GM18951 (cell line): ENCODE data around the gene OR4D11.
"Not testable (repeated sequence)": the region's sequence is repeated elsewhere in the genome, so short reads cannot be mapped to it uniquely, and the experiment has no call there.

ENCODE experiments used
- POLR2A ChIP-seq: IDR thresholded peaks from 4 replicates; pipeline ENCODE4 v1.6.1; 2011; ENCODE audit warnings: mild to moderate bottlenecking; ENCODE audit not compliant: insufficient read length, insufficient read depth; ENCODE audit errors: extremely low read depth
- in situ Hi-C: fragments of 300-500 bp; cut with MboI; formaldehyde crosslinking; loops from one replicate; pipeline ENCODE4 v1.12.0; 2022; ENCODE audit warnings: low sequenced_read_pairs, mixed read lengths, inconsistent platforms; ENCODE audit not compliant: unreplicated experiment

The OR4D11 gene

GRCh38 chr11:59534676-59535075 lies 31.3 kb downstream of the OR4D11 start:
- in situ Hi-C loops, result no loop called here
- TF ChIP-seq POLR2A, result no peak

DNA sequence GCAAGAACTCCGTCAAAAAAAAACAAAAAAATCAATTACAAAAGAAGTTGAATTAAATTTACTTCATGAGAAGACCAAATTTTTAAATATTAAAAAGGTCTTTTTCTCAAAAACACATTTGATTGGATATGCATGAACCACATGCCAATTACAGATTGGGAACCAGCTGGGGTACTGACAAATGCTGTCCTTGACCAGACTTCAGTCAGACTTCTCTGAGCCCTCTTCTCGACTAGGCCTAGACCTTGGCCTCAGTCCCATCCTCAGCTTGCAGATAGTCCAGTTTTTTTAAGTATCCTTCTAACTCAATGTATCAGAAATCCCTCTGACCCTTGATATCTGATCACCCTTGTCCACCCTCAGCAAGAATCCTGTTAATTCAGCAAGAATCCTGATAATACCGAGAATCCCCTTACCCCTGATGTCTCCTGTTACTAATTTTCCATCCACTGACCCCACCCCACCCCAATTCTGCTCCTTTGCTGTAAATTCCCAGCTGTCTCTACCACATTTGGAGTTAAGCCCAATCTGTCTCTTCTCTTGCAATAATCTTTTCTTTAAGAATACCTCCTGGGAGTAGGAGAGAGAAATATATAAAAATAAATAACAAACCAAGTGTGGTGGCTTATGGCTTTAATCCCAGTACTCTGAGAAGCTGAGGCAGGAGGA lies 38.9 kb downstream of the OR4D11 start:
- in situ Hi-C loops, result no loop called here
- no peak for TF ChIP-seq POLR2A

- in situ Hi-C loops, result not testable (repeated sequence)
Observed at GRCh38 chr11:59543713-59544112, 40.3 kb downstream of the OR4D11 start.

DNA sequence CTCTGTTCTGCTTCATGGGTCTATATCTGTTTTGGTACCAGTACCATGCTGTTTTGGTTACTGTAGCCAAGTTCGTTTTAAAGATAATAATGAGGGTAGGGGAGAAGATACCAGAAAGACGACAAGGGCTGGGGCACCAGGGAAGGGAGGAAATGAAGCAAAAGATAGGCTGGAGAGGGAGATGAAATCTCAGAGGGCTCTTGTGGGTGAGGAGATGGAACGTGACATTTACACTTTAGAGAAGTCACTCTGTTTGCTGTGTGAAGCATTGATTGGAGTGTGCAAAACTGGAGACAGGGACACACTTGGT lies 41.4 kb downstream of the OR4D11 start:
- no peak for TF ChIP-seq POLR2A
- in situ Hi-C loops, result no loop called here

DNA sequence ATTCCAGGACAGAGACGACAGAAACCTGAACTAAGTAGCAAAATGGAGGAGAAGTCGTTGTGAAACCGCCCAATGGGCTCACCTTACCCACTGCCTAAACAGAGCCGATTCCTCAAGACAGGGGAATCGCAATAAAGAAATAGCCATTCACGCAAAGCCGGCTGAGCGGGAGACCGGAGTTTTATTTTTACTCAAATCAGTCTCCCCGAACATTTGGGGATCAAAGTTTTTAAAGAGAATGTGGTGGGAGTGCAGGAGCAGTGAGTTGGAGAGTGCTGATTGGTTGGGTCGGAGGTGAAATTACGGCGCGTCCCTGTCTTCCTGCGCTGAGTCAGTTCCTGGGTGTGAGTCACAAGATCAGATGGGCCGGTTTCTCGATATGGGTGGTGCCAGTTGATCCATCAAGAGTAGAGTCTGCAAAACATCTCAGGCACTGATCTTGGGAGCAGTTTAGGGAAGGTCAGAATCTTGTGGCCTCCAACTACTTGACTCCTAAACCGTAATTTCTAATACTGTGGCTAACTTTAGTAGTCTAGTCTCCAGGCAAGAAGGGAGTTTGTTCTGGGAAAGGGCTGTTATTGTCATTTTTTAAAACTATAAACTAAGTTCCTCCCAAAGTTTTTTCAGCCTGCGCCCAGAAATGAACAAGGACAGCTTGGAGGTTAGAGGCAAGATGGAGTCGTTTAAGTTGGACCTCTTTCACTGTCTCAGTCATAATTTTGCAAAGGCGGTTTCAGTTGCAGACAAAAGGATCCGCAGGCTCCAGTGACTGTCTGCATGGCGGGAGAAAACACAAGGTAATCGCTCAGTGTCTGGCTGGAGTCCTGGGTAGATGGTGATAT lies 42.0 kb downstream of the OR4D11 start:
- TF ChIP-seq POLR2A, result no peak
- in situ Hi-C loops, result no loop called here

DNA sequence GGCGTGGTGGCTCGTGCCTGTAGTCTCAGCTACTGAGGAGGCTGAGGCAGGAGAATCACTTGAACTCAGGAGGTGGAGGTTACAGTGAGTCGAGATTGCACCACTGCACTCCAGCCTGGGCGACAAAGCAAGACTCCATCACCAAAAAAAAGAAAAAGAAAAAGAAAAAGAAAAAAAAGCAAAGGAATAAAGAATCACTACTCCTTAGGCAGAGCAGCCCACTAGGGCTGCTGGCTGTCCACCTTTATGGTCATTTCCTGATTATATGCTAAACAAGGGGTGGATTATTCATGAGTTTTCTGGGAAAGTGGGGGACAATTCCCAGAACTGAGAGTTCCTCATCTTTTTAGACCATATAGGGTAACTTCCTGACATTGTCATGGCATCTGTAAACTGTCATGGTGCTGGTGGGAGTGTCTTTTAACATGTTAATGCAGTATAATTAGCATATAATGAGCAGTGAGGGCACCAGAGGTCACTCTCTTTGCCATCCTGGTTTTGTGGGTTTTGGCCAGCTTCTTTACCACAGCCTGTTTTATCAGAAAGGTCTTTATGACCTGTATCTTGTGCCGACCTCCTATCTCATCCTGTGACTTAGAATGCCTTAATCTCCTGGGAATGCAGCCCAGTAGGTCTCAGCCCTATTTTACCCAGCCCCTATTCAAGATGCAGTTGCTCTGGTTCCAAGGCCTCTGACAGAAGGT lies 44.4 kb downstream of the OR4D11 start:
- in situ Hi-C loops, result not testable (repeated sequence)

DNA sequence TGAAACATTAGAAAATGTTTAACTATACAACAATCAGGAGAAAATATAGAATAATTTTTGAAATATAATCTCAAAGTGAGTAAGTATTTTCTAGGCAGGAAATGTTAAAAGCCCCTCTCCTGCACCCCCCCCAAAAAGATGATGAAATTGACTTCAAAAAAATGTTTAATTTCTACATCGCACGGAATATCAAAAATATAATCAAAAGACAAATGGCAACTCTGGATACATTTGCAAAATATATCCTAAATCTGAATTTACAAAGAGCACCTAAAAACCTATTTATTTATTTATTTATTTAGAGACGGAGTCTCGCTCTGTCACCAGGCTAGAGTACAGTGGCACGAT lies 44.9 kb downstream of the OR4D11 start:
- in situ Hi-C loops, result no loop called here
- TF ChIP-seq POLR2A, result no peak

- no peak for TF ChIP-seq POLR2A
- in situ Hi-C loops, result no loop called here
Observed at GRCh38 chr11:59550368-59550841, 47.0 kb downstream of the OR4D11 start.

DNA sequence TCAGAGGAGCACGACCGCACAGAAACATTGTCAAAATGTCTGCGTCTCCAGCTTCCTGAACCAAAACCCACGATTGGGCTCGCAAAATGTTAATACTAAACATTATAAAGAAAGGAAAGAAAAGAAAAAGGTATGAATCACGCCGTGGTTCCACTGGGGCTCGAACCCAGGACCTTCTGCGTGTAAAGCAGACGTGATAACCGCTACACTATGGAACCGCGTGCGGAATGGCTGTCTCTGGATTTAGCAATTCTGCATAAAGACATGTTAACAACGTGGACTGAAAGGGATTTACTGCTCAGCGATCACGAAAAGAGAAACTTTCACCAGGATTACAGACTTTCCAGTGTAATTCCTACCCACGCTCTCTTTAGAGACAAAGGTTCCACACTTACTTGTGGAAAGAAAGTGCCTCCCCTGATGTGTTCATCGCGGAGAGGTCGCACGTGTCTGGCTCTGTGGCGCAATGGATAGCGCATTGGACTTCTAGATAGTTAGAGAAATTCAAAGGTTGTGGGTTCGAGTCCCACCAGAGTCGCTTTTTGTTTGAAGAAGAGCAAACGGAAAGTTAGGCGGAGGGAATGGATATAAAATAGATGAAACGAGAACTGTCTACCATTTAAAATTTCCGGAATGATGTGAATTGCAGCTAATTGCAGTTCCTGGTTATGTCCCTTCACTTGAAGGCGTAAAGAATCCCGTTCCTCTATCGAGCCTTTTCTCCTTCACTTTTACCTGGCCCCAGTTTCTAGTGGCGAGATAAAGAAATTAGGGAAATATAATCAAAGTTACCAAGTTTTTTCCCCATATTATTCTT lies 47.7 kb downstream of the OR4D11 start:
- in situ Hi-C loops, result no loop called here
- no peak for TF ChIP-seq POLR2A

- in situ Hi-C loops, result no loop called here
- TF ChIP-seq POLR2A, result no peak
Observed at GRCh38 chr11:59551659-59552521, 48.5 kb downstream of the OR4D11 start.

DNA sequence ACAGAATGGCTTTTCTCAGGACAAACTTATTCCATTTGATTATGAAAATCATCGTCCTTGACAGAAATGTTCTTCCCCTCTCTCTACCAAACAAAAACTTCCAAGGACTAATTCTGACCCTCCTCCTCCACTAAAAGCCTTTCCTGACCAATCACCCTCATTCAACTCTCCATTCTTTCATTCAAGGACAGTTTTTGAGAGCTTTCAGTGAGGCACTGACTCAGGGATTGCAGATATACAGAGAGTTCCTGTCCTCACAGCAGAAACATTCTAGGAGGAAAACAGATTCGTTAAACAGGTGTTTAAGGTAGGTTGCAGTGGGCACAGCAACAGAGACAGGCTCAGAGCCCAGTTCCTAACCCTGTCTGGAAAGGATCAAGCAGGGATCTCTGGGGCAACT lies 49.5 kb downstream of the OR4D11 start:
- in situ Hi-C loops, result no loop called here
- no peak for TF ChIP-seq POLR2A

GRCh38 chr11:59553323-59553722 lies 49.9 kb downstream of the OR4D11 start:
- in situ Hi-C loops, result no loop called here
- TF ChIP-seq POLR2A, result no peak
